Vagina (tissue), 2 donors: ENCODE data around the gene DHFR. TPM values are rescaled to one million over a fixed set of nuclear protein-coding genes. Genes with fewer than 3 reads are reported as not detected.

Source experiments
- DNase-seq, 2 donors: peaks; one replicate each; pipeline ENCODE4 v3.0.0-alpha.2; 2017; ENCODE audit errors: extremely low spot score in 2 of 2
- H3K27ac ChIP-seq: fragments of 200-600 bp; sonication (generic); one replicate; pipeline ENCODE4 v1.5.1; 2019
- H3K27me3 ChIP-seq: fragments of 200-600 bp; sonication (generic); one replicate; pipeline ENCODE4 v1.5.1; 2019
- H3K36me3 ChIP-seq, 2 donors: fragments of 200-600 bp; sonication (generic); one replicate each; pipeline ENCODE4 v1.5.1; 2017 to 2019
- H3K4me1 ChIP-seq: fragments of 200-600 bp; sonication (generic); one replicate; pipeline ENCODE4 v1.5.1; 2019
- H3K4me3 ChIP-seq, 2 donors: fragments of 200-600 bp; sonication (generic); 1 replicate in 1 of 2; 2 replicates in 1 of 2; pipeline ENCODE4 v1.5.1; 2016 to 2019
- H3K9me3 ChIP-seq: fragments of 200-600 bp; sonication (generic); one replicate; pipeline ENCODE4 v1.5.1; 2019
- POLR2A ChIP-seq, 2 donors: fragments of 450-650 bp; IDR thresholded peaks; one replicate each; pipeline ENCODE4 v1.6.1; 2017; ENCODE audit warnings: antibody characterized with exemption in 2 of 2, mild to moderate bottlenecking in 2 of 2, moderate library complexity in 2 of 2
- POLR2AphosphoS5 ChIP-seq, 2 donors: sonication (generic); formaldehyde crosslinking; IDR thresholded peaks; one replicate each; pipeline ENCODE4 v1.9.0; 2017; ENCODE audit warnings: antibody characterized with exemption in 2 of 2, mild to moderate bottlenecking in 2 of 2, low read depth in 1 of 2; ENCODE audit not compliant: insufficient read depth in 1 of 2
- intact Hi-C: fragments of 100-400 bp; cut with DNase I; formaldehyde crosslinking; loops from one replicate; pipeline ENCODE4 v1.15.1; 2023
- total RNA-seq: library from RNA; depleted of rRNA; stranded (reverse); fragments of >200 nt; gene quantifications from one replicate; pipeline ENCODE4 v1.2.3, GENCODE V29; 2016
- TF ChIP-seq, protein P1 (sequence below), 3 experiments: fragments of 450-650 bp in 2 of 3; fragments of 200-600 bp in 1 of 3; sonication (generic) in 1 of 3; IDR thresholded peaks; one replicate each; pipeline ENCODE4 v1.5.1; 2017 to 2019; ENCODE audit warnings: antibody characterized with exemption in 3 of 3, mild to moderate bottlenecking in 2 of 3, moderate library complexity in 2 of 3

Gene DHFR
- total RNA-seq, 1 donor from 2014 or later: 6.6 TPM

- Histone ChIP-seq H3K27ac (no peak overlapping the region), H3K36me3 (peaks cover 0 to 9% of the 10 kb centered on the region in 2 donors), H3K27me3 (no peaks in the 10 kb centered on the region), H3K4me1 (no peaks in the 10 kb centered on the region), H3K4me3 (no peak overlapping the region), H3K9me3 (no peaks in the 10 kb centered on the region)
- no peak for DNase-seq
- TF ChIP-seq, protein P1, sequence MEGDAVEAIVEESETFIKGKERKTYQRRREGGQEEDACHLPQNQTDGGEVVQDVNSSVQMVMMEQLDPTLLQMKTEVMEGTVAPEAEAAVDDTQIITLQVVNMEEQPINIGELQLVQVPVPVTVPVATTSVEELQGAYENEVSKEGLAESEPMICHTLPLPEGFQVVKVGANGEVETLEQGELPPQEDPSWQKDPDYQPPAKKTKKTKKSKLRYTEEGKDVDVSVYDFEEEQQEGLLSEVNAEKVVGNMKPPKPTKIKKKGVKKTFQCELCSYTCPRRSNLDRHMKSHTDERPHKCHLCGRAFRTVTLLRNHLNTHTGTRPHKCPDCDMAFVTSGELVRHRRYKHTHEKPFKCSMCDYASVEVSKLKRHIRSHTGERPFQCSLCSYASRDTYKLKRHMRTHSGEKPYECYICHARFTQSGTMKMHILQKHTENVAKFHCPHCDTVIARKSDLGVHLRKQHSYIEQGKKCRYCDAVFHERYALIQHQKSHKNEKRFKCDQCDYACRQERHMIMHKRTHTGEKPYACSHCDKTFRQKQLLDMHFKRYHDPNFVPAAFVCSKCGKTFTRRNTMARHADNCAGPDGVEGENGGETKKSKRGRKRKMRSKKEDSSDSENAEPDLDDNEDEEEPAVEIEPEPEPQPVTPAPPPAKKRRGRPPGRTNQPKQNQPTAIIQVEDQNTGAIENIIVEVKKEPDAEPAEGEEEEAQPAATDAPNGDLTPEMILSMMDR (IDR thresholded peaks at IDR 0.05): no peak
- intact Hi-C loops: no loop called here
These were observed 25.5 kb downstream of the DHFR start for GRCh38 chr5:80629281-80629680.

DNA sequence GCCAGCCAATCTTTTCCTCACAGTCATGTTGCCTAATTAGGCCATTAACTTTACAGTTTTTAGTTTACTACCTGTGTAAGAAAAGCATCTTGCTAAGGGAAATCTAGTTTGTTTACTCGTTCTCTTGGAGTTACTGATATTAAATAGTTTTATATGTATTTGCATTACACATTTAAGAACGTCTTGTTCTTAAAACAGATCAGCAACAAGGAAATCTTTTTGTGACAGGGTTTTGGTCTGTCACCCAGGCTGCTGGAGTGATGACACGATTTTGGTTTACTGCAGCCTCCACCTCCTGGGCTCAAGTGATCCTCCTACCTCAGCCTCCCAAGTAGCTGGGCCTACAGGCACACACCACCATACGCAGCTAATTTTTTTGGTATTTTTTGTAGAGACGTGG, 29.6 kb downstream of the DHFR start:
- intact Hi-C loops: no loop called here
- Histone ChIP-seq H3K9me3 (no peaks in the 10 kb centered on the region), H3K4me1 (no peaks in the 10 kb centered on the region), H3K4me3 (no peak overlapping the region), H3K27ac (no peak overlapping the region), H3K27me3 (no peaks in the 10 kb centered on the region), H3K36me3 (peaks cover 0 to 9% of the 10 kb centered on the region in 2 donors)
- DNase-seq: no peak
- TF ChIP-seq POLR2AphosphoS5 (IDR thresholded peaks at IDR 0.05; ENCODE audit: insufficient read depth in 1 of 2, low read depth in 1 of 2): no peak
- TF ChIP-seq, protein P1 (IDR thresholded peaks at IDR 0.05): no peak
- TF ChIP-seq POLR2A (IDR thresholded peaks at IDR 0.05): no peak

DNA sequence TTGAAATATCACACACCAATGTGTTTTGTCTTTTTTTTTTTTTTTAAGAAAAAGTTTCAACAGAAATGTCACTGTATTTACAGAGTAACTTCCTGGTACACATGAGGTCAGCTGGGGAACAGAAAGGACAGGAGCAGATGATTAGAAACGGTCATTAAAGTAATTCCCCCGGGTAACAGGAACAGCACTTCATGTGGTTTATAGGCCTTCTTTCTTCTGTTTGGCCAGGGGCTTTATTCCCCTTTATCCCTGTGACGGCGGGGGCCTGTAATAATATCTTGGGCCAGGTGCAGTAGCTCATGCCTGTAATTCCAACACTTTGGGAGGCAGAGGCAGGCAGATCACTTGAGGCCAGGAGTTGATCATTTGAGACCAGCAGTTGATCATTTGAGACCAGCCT, 30.8 kb downstream of the DHFR start:
- TF ChIP-seq, protein P1 (IDR thresholded peaks at IDR 0.05): no peak
- no peak for TF ChIP-seq POLR2AphosphoS5 (IDR thresholded peaks at IDR 0.05; ENCODE audit: insufficient read depth in 1 of 2, low read depth in 1 of 2)
- no peak for TF ChIP-seq POLR2A (IDR thresholded peaks at IDR 0.05)
- intact Hi-C loops: no loop called here
- no peak overlapping the region for H3K27ac ChIP-seq

DNA sequence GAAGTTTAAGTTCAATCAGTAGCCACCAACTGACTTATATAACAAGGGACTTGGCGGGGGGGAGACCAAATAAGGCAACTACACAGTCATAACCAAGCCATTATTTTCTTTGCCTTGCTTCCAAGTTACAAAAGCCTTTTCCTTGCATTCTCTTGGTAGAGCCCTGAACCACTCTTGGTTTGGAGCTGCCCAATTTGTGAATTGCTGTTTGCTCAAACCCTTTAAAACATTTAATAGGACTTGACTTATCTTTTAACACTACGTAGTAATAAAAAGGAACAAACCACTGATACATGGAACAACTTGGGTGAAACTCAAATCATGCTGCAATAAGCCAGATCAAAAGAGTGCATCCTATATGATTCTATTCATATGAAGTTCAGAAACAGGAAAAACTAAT, 32.0 kb downstream of the DHFR start:
- Histone ChIP-seq H3K4me1 (no peaks in the 10 kb centered on the region), H3K36me3 (no peaks in the 10 kb centered on the region), H3K9me3 (no peaks in the 10 kb centered on the region), H3K4me3 (no peak overlapping the region), H3K27ac (no peak overlapping the region), H3K27me3 (no peaks in the 10 kb centered on the region)
- intact Hi-C loops: no loop called here
- TF ChIP-seq POLR2A (IDR thresholded peaks at IDR 0.05): no peak
- TF ChIP-seq POLR2AphosphoS5 (IDR thresholded peaks at IDR 0.05; ENCODE audit: insufficient read depth in 1 of 2, low read depth in 1 of 2): no peak
- TF ChIP-seq, protein P1 (IDR thresholded peaks at IDR 0.05): no peak
- no peak for DNase-seq

More for the DNA sequence above, 30.8 kb downstream of the DHFR start:
- Histone ChIP-seq H3K36me3 (no peaks in the 10 kb centered on the region), H3K4me3 (no peak overlapping the region), H3K4me1 (no peaks in the 10 kb centered on the region), H3K9me3 (no peaks in the 10 kb centered on the region), H3K27me3 (no peaks in the 10 kb centered on the region)
- DNase-seq: no peak

GRCh38 chr5:80620211-80620610, 34.6 kb downstream of the DHFR start:
- TF ChIP-seq POLR2AphosphoS5 (IDR thresholded peaks at IDR 0.05; ENCODE audit: insufficient read depth in 1 of 2, low read depth in 1 of 2) (no peak), POLR2A (IDR thresholded peaks at IDR 0.05) (no peak)
- TF ChIP-seq, protein P1 (IDR thresholded peaks at IDR 0.05): no peak
- Histone ChIP-seq H3K27ac (no peak overlapping the region), H3K4me3 (no peak overlapping the region), H3K27me3 (no peaks in the 10 kb centered on the region), H3K36me3 (no peaks in the 10 kb centered on the region), H3K9me3 (no peaks in the 10 kb centered on the region), H3K4me1 (no peaks in the 10 kb centered on the region)
- no peak for DNase-seq
- intact Hi-C loops: no loop called here
